GM21447 (cell line): ENCODE data around the gene MLH1.

Source experiments
- ATAC-seq: cut with Tn5 transposase; IDR thresholded peaks from one replicate; pipeline ENCODE4 v1.9.1; 2021; ENCODE audit not compliant: unreplicated experiment

MLH1 gene

GRCh38 chr3:37087870-37088269, 94.6 kb downstream of the MLH1 start:
- ATAC-seq = no peak

- ATAC-seq = no peak
These were observed 99.2 kb downstream of the MLH1 start for GRCh38 chr3:37092484-37092883.

GRCh38 chr3:37093481-37093880, 100.2 kb downstream of the MLH1 start:
- no peak for ATAC-seq

GRCh38 chr3:37094636-37095035, 101.3 kb downstream of the MLH1 start:
- no peak for ATAC-seq

- no peak for ATAC-seq
These were observed 103.0 kb downstream of the MLH1 start for GRCh38 chr3:37096288-37096687.

- ATAC-seq = no peak
These were observed 103.7 kb downstream of the MLH1 start for GRCh38 chr3:37096975-37097374.

GRCh38 chr3:37097776-37098175, 104.5 kb downstream of the MLH1 start:
- no peak for ATAC-seq

GRCh38 chr3:37098884-37099283, 105.6 kb downstream of the MLH1 start:
- ATAC-seq = no peak

GRCh38 chr3:37099469-37099868, 106.2 kb downstream of the MLH1 start:
- ATAC-seq = no peak

- no peak for ATAC-seq
These were observed 107.1 kb downstream of the MLH1 start for GRCh38 chr3:37100411-37100810.
